HG02970 (cell line): Measurements from ENCODE around the gene CAPG.
"Not testable (repeated sequence)": the region's sequence is repeated elsewhere in the genome, so short reads cannot be mapped to it uniquely, and the experiment has no call there.

Source experiments
- ATAC-seq: cut with Tn5 transposase; IDR thresholded peaks from one replicate; pipeline ENCODE4 v1.9.1; 2021; ENCODE audit warnings: mild to moderate bottlenecking, moderate library complexity, moderate number of reproducible peaks; ENCODE audit not compliant: unreplicated experiment, low FRiP score

CAPG gene

GRCh38 chr2:85398426-85399182 is 11.6 kb downstream of the CAPG start:
- no peak for ATAC-seq

- ATAC-seq = no peak
Measured at GRCh38 chr2:85397925-85398331, 12.2 kb downstream of the CAPG start.

GRCh38 chr2:85396531-85397470 is 13.4 kb downstream of the CAPG start:
- no peak for ATAC-seq

GRCh38 chr2:85395912-85396475 is 14.2 kb downstream of the CAPG start:
- ATAC-seq = no peak

GRCh38 chr2:85394976-85395375 is 15.2 kb downstream of the CAPG start:
- no peak for ATAC-seq

- no peak for ATAC-seq
Measured at GRCh38 chr2:85394261-85394681, 15.9 kb downstream of the CAPG start.

GRCh38 chr2:85393836-85394235 is 16.3 kb downstream of the CAPG start:
- no peak for ATAC-seq

GRCh38 chr2:85390941-85391669 is 19.1 kb downstream of the CAPG start:
- ATAC-seq = no peak

- ATAC-seq = no peak
Measured at GRCh38 chr2:85388878-85389538, 21.2 kb downstream of the CAPG start.

GRCh38 chr2:85387754-85388153 is 22.4 kb downstream of the CAPG start:
- ATAC-seq = no peak

- ATAC-seq = no peak
Measured at GRCh38 chr2:85385746-85386145, 24.4 kb downstream of the CAPG start.

- ATAC-seq = no peak
Measured at GRCh38 chr2:85383850-85384249, 26.3 kb downstream of the CAPG start.

GRCh38 chr2:85383151-85383550 is 27.0 kb downstream of the CAPG start:
- not testable (repeated sequence) for ATAC-seq

GRCh38 chr2:85380048-85380447 is 30.1 kb downstream of the CAPG start:
- no peak for ATAC-seq

GRCh38 chr2:85378257-85378656 is 31.9 kb downstream of the CAPG start:
- no peak for ATAC-seq

GRCh38 chr2:85377083-85377482 is 33.1 kb downstream of the CAPG start:
- no peak for ATAC-seq

- ATAC-seq = no peak
Measured at GRCh38 chr2:85376291-85377065, 33.7 kb downstream of the CAPG start.

GRCh38 chr2:85371045-85371444 is 39.1 kb downstream of the CAPG start:
- ATAC-seq = no peak

- no peak for ATAC-seq
Measured at GRCh38 chr2:85369500-85369899, 40.7 kb downstream of the CAPG start.
